Stimulated activated naive CD8-positive, alpha-beta T cell treated with anti-CD3 and anti-CD28 coated beads, Interleukin-15, Interleukin-2, amounts not matched to agents 100 U/mL and 50 U/mL, for 24 hours (primary cell): ENCODE measurements around the gene LAMA3.

Experiments used
- ATAC-seq: fragments of 150-1000 bp; cut with Tn5 transposase; one replicate; pipeline ENCODE4 v1.10.0; 2021
- DNase-seq: peaks from one replicate; pipeline ENCODE4 v3.0.0; 2021

Gene LAMA3

DNA sequence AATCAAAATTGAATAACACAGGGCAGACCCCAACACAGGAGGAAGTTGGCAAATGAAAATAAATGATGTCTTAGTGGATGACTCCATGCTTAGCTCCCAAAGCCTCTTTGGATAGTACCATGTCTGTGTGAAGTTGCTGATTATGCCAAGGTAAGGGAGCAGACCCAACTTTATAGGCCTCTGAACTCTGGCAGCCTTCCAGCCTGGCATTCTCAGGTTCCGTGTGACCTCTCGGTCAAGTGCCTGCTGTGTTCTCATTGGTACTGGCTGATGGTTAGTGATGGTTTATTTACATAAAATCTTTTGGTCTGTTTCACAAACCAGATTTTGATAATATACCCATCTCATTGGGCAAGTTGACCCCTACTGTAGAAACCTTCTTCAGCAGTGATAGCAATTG is 213.1 kb downstream of the LAMA3 start:
- DNase-seq (no peak), ATAC-seq (no peak)

- ATAC-seq (no peak), DNase-seq (no peak)
These were observed 214.7 kb downstream of the LAMA3 start for GRCh38 chr18:23903971-23904370.

GRCh38 chr18:23906658-23907057 is 217.4 kb downstream of the LAMA3 start:
- ATAC-seq (no peak), DNase-seq (no peak)

DNA sequence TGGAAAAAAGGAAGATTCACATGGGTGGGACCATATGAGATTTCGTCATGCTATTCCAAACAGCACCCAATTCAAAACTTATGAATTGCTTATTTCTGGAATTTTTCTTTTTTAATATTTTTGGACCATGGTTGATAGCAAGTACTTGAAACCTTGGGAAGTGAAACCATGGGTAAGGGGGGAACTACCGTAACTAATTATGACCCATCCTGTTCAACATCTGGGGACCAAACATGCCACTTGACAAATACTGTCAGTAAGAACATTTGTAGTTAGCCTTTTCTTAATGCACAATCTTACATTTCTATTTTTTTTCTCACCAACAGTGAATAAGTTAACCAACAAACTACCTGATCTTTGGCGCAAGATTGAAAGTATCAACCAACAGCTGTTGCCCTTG is 219.6 kb downstream of the LAMA3 start:
- no peak for DNase-seq

DNA sequence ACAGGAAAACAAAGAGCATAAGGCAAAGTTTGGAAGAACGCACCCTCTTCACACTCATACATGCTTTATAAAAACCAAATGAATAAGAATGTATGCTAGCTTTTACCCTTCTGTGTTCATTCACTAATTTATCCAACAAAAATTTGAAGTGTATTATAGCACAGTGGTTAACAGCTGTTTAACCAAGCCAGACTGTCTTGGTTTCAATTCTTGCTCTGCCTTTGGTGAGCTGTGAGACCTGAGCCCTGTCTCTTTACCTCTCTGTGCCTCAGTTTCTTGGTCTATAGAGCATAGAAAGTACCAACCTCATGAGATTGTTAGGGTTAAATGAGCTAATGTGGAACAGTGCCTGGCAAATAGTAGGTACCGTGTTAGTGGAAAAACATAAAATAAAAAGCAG is 220.8 kb downstream of the LAMA3 start:
- no peak for DNase-seq
- ATAC-seq: no peak

More for the DNA sequence above, 219.6 kb downstream of the LAMA3 start:
- ATAC-seq: no peak

DNA sequence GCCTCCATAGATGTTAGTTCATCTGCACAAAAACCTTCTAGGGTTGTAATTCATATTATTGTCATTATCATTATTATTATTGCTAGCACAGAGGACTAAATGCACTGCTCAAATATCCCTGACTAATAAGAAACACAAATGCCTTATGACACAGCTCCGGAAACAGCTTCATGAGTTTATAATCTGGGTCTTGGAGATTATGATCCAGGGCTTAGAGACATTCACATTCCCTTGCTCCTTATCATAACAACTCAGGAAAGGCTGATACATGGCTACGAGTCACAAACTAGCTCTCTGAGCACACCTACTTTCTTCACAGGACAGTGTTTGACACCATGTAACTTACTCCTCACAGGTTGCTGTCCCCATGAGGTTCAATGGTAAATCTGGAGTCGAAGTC is 223.1 kb downstream of the LAMA3 start:
- ATAC-seq (no peak), DNase-seq (no peak)

DNA sequence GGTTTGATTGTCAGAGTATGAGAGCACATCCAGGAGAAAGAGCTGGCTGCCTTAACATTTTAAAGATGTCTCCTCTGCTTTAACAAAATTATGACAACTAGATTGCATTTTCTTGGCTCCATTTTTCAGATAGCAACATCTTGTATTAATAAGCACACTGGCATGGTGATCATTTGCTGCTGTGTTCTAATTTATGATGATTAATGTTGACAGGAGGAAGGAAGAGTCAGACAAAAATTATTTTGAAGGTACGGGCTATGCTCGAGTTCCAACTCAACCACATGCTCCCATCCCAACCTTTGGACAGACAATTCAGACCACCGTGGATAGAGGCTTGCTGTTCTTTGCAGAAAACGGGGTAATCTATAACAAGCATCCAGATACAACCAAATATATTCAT is 227.1 kb downstream of the LAMA3 start:
- ATAC-seq: no peak
- DNase-seq: no peak

- ATAC-seq: peak; percentile 68
These were observed 229.3 kb downstream of the LAMA3 start for GRCh38 chr18:23918395-23919032.

GRCh38 chr18:23920054-23920453 is 230.8 kb downstream of the LAMA3 start:
- ATAC-seq (no peak), DNase-seq (no peak)

More at GRCh38 chr18:23918395-23919032, 229.3 kb downstream of the LAMA3 start:
- peak; percentile 86 for DNase-seq

GRCh38 chr18:23921716-23922285 is 232.5 kb downstream of the LAMA3 start:
- DNase-seq: no peak
- no peak for ATAC-seq

DNA sequence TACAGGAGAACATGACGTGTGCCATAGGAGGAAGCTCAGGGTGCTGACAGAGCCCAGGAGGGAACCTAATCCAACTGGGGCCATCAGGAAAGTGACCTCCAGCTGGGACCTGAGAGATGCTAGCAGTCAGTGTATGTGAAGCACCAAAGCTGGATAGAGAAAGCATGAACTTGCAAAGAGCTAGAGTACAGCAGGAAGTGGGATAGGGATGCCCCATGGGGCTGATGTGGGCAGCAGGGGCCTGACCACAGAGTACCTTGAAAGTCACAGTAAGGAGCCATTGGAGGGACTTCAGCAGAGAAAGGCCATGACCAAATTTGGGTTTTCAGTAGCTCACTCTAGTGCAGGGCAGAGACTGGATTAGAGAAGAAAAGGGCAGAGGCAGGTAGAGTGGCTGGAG is 233.7 kb downstream of the LAMA3 start:
- ATAC-seq: no peak
- DNase-seq: no peak

GRCh38 chr18:23924813-23925212 is 235.6 kb downstream of the LAMA3 start:
- ATAC-seq (no peak), DNase-seq (no peak)

- no peak for DNase-seq
- no peak for ATAC-seq
These were observed 237.3 kb downstream of the LAMA3 start for GRCh38 chr18:23926571-23926970.

GRCh38 chr18:23927821-23928746 is 238.8 kb downstream of the LAMA3 start:
- DNase-seq (no peak), ATAC-seq (no peak)

DNA sequence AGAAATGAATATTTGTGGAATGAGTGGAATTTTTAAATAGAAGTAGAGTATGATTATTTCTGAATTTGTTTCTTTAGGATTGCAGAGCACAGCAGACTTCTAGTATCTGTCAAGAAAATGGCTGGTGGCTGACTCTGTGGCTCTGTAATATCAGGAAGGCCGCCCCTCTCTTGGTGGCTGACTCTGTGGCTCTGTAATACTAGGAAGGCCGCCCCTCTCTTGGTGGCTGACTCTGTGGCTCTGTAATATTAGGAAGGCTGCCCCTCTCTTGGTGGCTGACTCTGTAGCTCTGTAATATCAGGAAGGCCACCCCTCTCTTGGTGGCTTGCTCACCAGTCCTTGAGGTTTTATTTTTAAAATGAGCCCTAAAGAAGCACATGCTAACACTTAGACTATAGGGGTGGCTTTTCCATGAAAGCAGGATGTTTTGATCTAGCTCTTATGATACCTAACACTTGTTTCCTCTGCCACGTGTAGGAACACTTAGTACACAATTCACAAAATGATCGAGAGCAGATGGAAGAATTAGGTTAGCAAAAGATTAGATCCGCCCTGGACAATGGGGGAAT is 240.2 kb downstream of the LAMA3 start:
- peak; percentile 87 for ATAC-seq
- no peak for DNase-seq

- DNase-seq: no peak
- no peak for ATAC-seq
These were observed 240.7 kb downstream of the LAMA3 start for GRCh38 chr18:23930002-23930401.

DNA sequence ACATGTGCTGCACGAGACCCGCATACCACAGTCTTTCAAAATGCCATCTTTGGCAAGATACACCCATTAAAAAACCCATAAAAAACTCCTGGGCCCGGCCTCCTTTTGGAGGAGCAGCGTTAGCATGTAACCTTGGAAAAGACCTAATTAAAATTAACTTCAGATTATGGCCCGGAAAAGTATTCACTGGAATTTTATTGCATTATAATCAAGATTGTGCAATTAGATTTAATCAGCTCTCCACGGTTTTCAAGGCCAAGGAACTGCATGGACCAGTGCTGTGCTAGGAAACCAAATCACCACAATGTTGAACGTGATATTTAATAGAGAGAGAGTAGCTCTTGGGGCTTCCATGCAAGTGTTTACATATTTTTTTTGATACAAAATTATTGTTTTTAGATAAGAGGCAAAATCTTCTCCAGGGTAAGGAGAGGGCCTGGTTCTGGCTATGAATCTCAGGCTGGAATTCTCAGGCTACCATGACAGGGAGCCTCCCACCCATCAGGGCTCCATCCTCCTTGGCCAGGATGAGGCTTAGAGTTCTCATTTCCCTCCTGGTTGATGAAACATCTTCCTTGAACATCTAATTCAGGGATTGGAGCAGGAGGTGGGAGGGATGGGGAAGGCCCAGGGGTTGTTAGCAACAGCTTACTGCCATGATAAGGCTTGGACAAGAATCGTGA is 243.3 kb downstream of the LAMA3 start:
- DNase-seq (no peak), ATAC-seq (no peak)

DNA sequence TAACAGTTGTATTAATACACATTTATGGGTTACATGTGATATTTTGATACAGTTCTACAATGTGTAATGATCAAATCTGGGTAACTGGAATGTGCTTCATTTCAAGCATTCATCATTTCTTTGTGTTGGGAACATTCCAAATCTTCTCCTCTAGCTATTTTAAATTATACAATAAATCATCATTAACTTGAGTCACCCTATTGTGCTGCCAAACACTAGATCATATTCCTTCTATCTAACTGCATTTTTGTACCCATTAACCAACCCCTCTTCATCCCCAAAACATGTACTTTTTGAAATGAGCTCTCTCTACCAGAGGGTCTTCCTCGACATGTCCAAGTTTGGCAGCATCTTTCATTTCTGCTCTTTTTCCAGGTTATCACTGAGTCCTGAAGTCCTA is 244.2 kb downstream of the LAMA3 start:
- DNase-seq (no peak), ATAC-seq (no peak)

DNA sequence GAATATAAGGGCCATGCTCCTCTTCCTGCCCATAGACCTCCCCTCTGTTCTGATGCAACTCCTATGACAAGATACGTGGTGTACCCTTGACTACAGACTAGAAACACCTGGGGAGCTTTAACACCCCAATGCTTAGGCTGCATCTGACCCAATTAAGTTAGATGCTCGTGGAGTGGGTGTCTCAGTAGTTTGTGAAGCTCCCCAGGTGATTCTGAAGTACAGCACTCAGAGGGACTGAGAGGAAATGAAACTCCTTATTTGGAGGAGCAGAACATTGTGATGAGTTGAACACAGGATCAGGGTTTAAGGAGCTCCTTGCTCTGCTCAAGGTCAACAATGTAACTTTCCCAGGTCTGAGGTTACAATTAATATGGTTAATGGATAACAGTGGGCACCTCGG is 245.0 kb downstream of the LAMA3 start:
- DNase-seq: no peak
- no peak for ATAC-seq

- ATAC-seq (no peak), DNase-seq (no peak)
These were observed 245.6 kb downstream of the LAMA3 start for GRCh38 chr18:23934863-23935262.

GRCh38 chr18:23935804-23936203 is 246.6 kb downstream of the LAMA3 start:
- DNase-seq (no peak), ATAC-seq (peak; percentile 62)

GRCh38 chr18:23936381-23936958 is 247.2 kb downstream of the LAMA3 start:
- no peak for DNase-seq
- no peak for ATAC-seq
